ENCODE results near the gene GRPR.

GRCh38 chrX:16196829-16197228 is 73.5 kb downstream of the GRPR start:
- TF ChIP-seq CTCF (IDR thresholded peaks at IDR 0.05) (no peak), POLR2A (IDR thresholded peaks at IDR 0.05) (no peak)
